Smooth muscle cell (in vitro differentiated cells): ENCODE results near the gene OTUB2. TPM values are rescaled to one million over a fixed set of nuclear protein-coding genes. Genes with fewer than 3 reads are reported as not detected.

Source experiments
- DNase-seq: peaks from one replicate; lab custom pipeline; 2025; ENCODE audit not compliant: unreplicated experiment; lab: John Stamatoyannopoulos, UW
- H2AFZ ChIP-seq: fragments of 200-600 bp; sonication (generic); 2 replicates; pipeline ENCODE4 v1.6.0; 2016; ENCODE audit warnings: antibody characterized with exemption, low read depth, mild to moderate bottlenecking
- H3F3A ChIP-seq: fragments of 200-600 bp; sonication (generic); 2 replicates; pipeline ENCODE4 v1.6.0; 2017; ENCODE audit warnings: antibody characterized with exemption, low read depth
- H3K27ac ChIP-seq: fragments of 200-600 bp; sonication (generic); 2 replicates; pipeline ENCODE4 v1.5.1; 2016; ENCODE audit warnings: low read depth, mild to moderate bottlenecking
- H3K27me3 ChIP-seq: fragments of 200-600 bp; sonication (generic); 2 replicates; pipeline ENCODE4 v1.6.1; 2016; ENCODE audit warnings: low read depth, mild to moderate bottlenecking
- H3K36me3 ChIP-seq: fragments of 200-600 bp; sonication (generic); 2 replicates; pipeline ENCODE4 v1.5.1; 2016; ENCODE audit warnings: low read depth
- H3K4me1 ChIP-seq: fragments of 200-600 bp; sonication (generic); 2 replicates; pipeline ENCODE4 v1.5.1; 2016; ENCODE audit warnings: low read depth
- H3K4me2 ChIP-seq: fragments of 200-600 bp; sonication (generic); 2 replicates; pipeline ENCODE4 v1.6.0; 2016; ENCODE audit warnings: mild to moderate bottlenecking
- H3K4me3 ChIP-seq: fragments of 200-600 bp; sonication (generic); 2 replicates; pipeline ENCODE4 v1.5.1; 2016; ENCODE audit warnings: mild to moderate bottlenecking
- H3K79me2 ChIP-seq: fragments of 200-600 bp; sonication (generic); 2 replicates; pipeline ENCODE4 v1.6.0; 2016; ENCODE audit warnings: low read depth, mild to moderate bottlenecking
- H3K9ac ChIP-seq: fragments of 200-600 bp; sonication (generic); 2 replicates; pipeline ENCODE4 v1.6.0; 2016; ENCODE audit warnings: low read depth
- H3K9me3 ChIP-seq: fragments of 200-600 bp; sonication (generic); replicated peaks from 2 replicates; pipeline ENCODE4 v1.5.1; 2016; ENCODE audit warnings: low read depth
- H4K20me1 ChIP-seq: fragments of 200-600 bp; sonication (generic); 2 replicates; pipeline ENCODE4 v1.6.0; 2016; ENCODE audit warnings: low read depth
- CTCF ChIP-seq: fragments of 200-600 bp; sonication (generic); IDR thresholded peaks from 2 replicates; pipeline ENCODE4 v1.5.1; 2017; ENCODE audit warnings: borderline replicate concordance, mild to moderate bottlenecking, antibody characterized with exemption; ENCODE audit not compliant: insufficient read depth, poor library complexity, severe bottlenecking
- WGBS: methylation state at CpG from one replicate; pipeline ENCODE4 v1.1.7; 2016; ENCODE audit warnings: low lambda C conversion rate; 5-methylcytosine and 5-hydroxymethylcytosine counted together
- polyA plus RNA-seq: library from polyadenylated mRNA; unstranded; fragments of >200 nt; fragmentation: Nextera tagmentation; extraction: Ambion mirVana; gene quantifications from 2 replicates; pipeline ENCODE4 v1.2.1, GENCODE V29; 2016
- total RNA-seq: library from RNA; depleted of rRNA; stranded (reverse); fragments of >200 nt; gene quantifications from 2 replicates; pipeline ENCODE4 v1.2.3, GENCODE V29; 2014

The OTUB2 gene
- total and polyA plus RNA-seq, 2 experiments from 2014 or later, result 4.0 to 5.1 TPM

GRCh38 chr14:93997916-93998870, 27.9 kb upstream of the OTUB2 start:
- Histone ChIP-seq H2AFZ (no peak overlapping the region), H3K36me3 (no peaks in the 10 kb centered on the region), H3K27ac (no peak overlapping the region), H3K9ac (no peak overlapping the region), H4K20me1 (no peaks in the 10 kb centered on the region), H3K9me3 (no peaks in the 10 kb centered on the region), H3F3A (no peaks in the 10 kb centered on the region), H3K27me3 (peaks cover 4% of the 10 kb centered on the region), H3K4me2 (no peak overlapping the region), H3K4me1 (no peaks in the 10 kb centered on the region), H3K79me2 (no peaks in the 10 kb centered on the region), H3K4me3 (no peak overlapping the region)
- no peak for TF ChIP-seq CTCF
- 88% methylated on average over 14 of the region's 17 CpGs for WGBS
- DNase-seq, result no peak

GRCh38 chr14:93998871-93999403, 27.2 kb upstream of the OTUB2 start:
- Histone ChIP-seq H3K36me3 (no peaks in the 10 kb centered on the region), H3F3A (no peaks in the 10 kb centered on the region), H3K27ac (no peak overlapping the region), H3K79me2 (no peaks in the 10 kb centered on the region), H3K9me3 (no peaks in the 10 kb centered on the region), H3K9ac (no peak overlapping the region), H3K4me3 (no peak overlapping the region), H3K4me2 (no peak overlapping the region), H4K20me1 (no peaks in the 10 kb centered on the region), H2AFZ (no peak overlapping the region), H3K4me1 (no peaks in the 10 kb centered on the region), H3K27me3 (peaks cover 4% of the 10 kb centered on the region)
- 92% methylated on average over 7 of the region's 7 CpGs for WGBS
- no peak for DNase-seq
- no peak for TF ChIP-seq CTCF

GRCh38 chr14:93999573-93999972, 26.6 kb upstream of the OTUB2 start:
- Histone ChIP-seq H3K79me2 (no peaks in the 10 kb centered on the region), H3K36me3 (no peaks in the 10 kb centered on the region), H3K9ac (no peak overlapping the region), H3K4me2 (no peak overlapping the region), H3K4me3 (no peak overlapping the region), H3F3A (no peaks in the 10 kb centered on the region), H3K27ac (no peak overlapping the region), H3K27me3 (peaks cover 4% of the 10 kb centered on the region), H3K9me3 (no peaks in the 10 kb centered on the region), H4K20me1 (no peaks in the 10 kb centered on the region), H3K4me1 (no peaks in the 10 kb centered on the region), H2AFZ (no peak overlapping the region)
- DNase-seq, result no peak
- TF ChIP-seq CTCF, result no peak
- 66% methylated on average over 8 of the region's 8 CpGs for whole genome bisulfite sequencing
